ENCODE results near the gene DESI1.

Gene DESI1

GRCh38 chr22:41557401-41558240 lies 63.2 kb downstream of the DESI1 start:
- Mint-ChIP-seq H3K36me3 (ENCODE audit: low read depth) (no peaks in the 10 kb centered on the region), H3K4me1 (ENCODE audit: low read depth) (peaks cover 6% of the 10 kb centered on the region), H3K4me3 (no peak overlapping the region), H3K9me3 (no peaks in the 10 kb centered on the region), H3K27ac (no peak overlapping the region), H3K27me3 (peaks cover 64% of the 10 kb centered on the region)
- intact Hi-C loops (cut with micrococcal nuclease): no loop called here

- no peaks in the 10 kb centered on the region for H3K9me3 Mint-ChIP-seq
- peaks cover 6% of the 10 kb centered on the region for H3K4me1 Mint-ChIP-seq (ENCODE audit: low read depth)
- H3K36me3 Mint-ChIP-seq (ENCODE audit: low read depth): no peaks in the 10 kb centered on the region
- H3K27me3 Mint-ChIP-seq: peaks cover 58% of the 10 kb centered on the region
- intact Hi-C loops (cut with micrococcal nuclease): no loop called here
- H3K4me3 Mint-ChIP-seq: no peak overlapping the region
- no peak overlapping the region for H3K27ac Mint-ChIP-seq
These were observed 64.3 kb downstream of the DESI1 start for GRCh38 chr22:41556561-41556960.

GRCh38 chr22:41555325-41555982 lies 65.4 kb downstream of the DESI1 start:
- no peaks in the 10 kb centered on the region for H3K36me3 Mint-ChIP-seq (ENCODE audit: low read depth)
- H3K4me1 Mint-ChIP-seq (ENCODE audit: low read depth): peaks cover 6% of the 10 kb centered on the region
- H3K27me3 Mint-ChIP-seq: peaks cover 50% of the 10 kb centered on the region
- H3K9me3 Mint-ChIP-seq: no peaks in the 10 kb centered on the region
- intact Hi-C loops (cut with micrococcal nuclease): no loop called here
- H3K27ac Mint-ChIP-seq: no peak overlapping the region
- H3K4me3 Mint-ChIP-seq: no peak overlapping the region

GRCh38 chr22:41551877-41552582 lies 68.8 kb downstream of the DESI1 start:
- peaks cover 30% of the 10 kb centered on the region for H3K27me3 Mint-ChIP-seq
- intact Hi-C loops (cut with micrococcal nuclease): no loop called here
- no peak overlapping the region for H3K27ac Mint-ChIP-seq
- H3K4me1 Mint-ChIP-seq (ENCODE audit: low read depth): no peaks in the 10 kb centered on the region
- no peak overlapping the region for H3K4me3 Mint-ChIP-seq
- no peaks in the 10 kb centered on the region for H3K9me3 Mint-ChIP-seq
- H3K36me3 Mint-ChIP-seq (ENCODE audit: low read depth): no peaks in the 10 kb centered on the region

- intact Hi-C loops (cut with micrococcal nuclease): no loop called here
- peaks cover 26% of the 10 kb centered on the region for H3K27me3 Mint-ChIP-seq
- H3K27ac Mint-ChIP-seq: no peak overlapping the region
- no peak overlapping the region for H3K4me3 Mint-ChIP-seq
- H3K36me3 Mint-ChIP-seq (ENCODE audit: low read depth): no peaks in the 10 kb centered on the region
- H3K9me3 Mint-ChIP-seq: no peaks in the 10 kb centered on the region
- no peaks in the 10 kb centered on the region for H3K4me1 Mint-ChIP-seq (ENCODE audit: low read depth)
These were observed 69.8 kb downstream of the DESI1 start for GRCh38 chr22:41550952-41551491.

GRCh38 chr22:41548830-41549211 lies 72.0 kb downstream of the DESI1 start:
- H3K4me1 Mint-ChIP-seq (ENCODE audit: low read depth): peaks cover 12% of the 10 kb centered on the region
- intact Hi-C loops (cut with micrococcal nuclease): no loop called here
- H3K9me3 Mint-ChIP-seq: no peaks in the 10 kb centered on the region
- H3K27me3 Mint-ChIP-seq: peaks cover 23% of the 10 kb centered on the region
- no peak overlapping the region for H3K27ac Mint-ChIP-seq
- H3K4me3 Mint-ChIP-seq: no peak overlapping the region
- peaks cover 7% of the 10 kb centered on the region for H3K36me3 Mint-ChIP-seq (ENCODE audit: low read depth)

All from dendritic cell treated with granulocyte-macrophage colony-stimulating factor and Interleukin-4, amounts not matched to agents 40 ng/mL and 50 ng/mL, for 4 days (primary cell).